ENCODE data around the gene SASH3.
A peak's percentile ranks its signal among the peaks of the same experiment; 100 is the strongest.

SASH3 gene

DNA sequence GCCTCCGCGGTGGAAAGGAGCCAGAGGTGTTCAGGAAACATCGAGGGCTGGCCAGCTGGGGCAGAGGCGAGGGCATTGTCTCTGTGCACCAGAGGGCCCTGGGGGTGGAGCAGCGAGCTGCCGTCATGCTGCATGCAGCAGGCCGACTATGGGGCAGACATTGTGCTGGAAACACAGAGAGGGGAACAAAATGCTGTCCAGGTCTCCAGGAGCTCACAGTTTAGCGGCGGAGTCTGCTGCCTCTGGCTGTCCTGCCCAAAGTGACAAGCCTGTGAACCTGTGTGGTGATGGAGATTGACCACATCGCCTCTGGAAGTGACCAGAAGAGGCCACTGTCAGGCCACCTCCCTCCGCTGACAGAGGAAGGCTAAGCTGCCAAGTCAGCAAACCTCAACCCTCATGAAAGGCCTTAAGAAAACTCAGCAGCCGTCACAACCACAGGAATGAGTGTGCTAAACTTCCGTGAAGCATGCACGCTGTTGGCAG, 20.1 kb upstream of the SASH3 start:
- peak; percentile 51 for DNase-seq (ENCODE audit: low spot score)

DNA sequence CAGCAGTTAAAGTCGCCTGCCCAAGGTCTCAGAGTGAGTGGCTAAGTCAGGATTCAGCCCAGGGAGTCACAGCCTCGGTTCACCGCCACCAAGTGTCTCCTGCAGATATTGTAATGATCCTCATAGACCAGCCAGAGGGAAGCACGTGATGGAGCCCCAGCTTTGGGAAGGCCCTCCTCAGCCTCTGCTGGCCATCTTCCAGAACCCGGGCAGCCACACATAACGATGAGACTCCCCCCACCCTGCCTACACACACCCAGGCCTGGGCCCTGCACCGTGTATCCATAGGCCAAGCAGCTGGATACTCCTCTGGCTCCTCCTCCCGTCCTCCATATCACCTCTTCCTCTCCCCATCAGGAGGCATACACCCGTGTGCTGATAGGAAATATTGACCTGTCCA, 19.6 kb upstream of the SASH3 start:
- DNase-seq (ENCODE audit: low spot score), result no peak

DNA sequence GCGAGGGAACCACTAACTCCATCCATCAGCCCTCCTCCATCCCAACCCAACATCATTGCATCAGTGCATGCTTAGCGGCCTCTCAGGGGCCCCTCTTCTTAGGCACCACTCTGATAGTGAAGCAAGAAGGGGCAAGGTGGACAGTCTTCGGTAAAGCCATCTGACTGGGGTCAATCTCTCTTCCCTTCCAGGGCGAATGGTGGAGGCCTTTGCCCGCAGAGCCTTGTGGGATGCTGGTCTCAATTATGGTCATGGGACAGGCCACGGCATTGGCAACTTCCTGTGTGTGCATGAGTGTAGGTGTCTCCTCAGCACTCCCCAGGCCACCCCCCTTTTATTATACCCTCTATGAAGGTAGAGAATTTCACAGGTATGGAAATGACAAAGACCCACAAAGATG, 18.8 kb upstream of the SASH3 start:
- no peak for DNase-seq (ENCODE audit: low spot score)

DNA sequence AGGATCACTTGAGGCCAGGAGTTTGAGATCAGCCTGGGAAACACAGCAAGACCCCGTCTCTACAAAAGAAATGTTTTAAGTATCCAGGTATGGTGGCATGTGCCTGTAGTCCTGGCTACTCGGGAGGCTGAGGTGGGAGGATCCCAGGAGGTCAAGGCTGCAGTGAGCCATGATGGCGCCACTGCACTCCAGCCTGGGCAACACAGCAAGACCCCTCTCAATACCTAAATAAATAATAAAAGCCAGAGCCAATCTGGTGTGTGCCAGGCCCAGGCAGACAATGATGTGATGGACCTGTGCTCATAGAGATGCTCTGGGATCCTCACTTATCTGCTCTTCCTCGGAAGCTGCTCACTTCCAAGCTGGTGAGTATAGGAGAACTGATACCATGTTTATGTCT, 18.2 kb upstream of the SASH3 start:
- DNase-seq (ENCODE audit: low spot score), result no peak

DNA sequence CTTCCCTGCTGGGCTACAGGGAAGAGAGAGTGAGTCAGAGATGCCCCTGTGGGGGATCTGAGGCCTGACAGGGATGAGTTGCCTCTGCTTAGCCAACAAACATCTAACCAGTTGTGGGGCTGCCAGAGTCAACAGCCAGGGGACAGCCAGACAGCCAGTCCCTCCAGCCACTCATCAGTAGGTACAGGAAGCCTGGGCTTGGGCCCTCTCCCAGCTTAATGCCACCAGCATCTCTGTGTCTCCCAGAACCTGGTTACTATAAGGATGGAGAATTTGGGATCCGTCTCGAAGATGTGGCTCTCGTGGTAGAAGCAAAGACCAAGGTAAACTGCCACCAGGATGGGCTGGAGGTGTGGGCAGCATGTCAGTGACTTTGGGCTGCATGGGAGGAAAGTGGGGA, 17.3 kb upstream of the SASH3 start:
- DNase-seq (ENCODE audit: low spot score), result no peak

DNA sequence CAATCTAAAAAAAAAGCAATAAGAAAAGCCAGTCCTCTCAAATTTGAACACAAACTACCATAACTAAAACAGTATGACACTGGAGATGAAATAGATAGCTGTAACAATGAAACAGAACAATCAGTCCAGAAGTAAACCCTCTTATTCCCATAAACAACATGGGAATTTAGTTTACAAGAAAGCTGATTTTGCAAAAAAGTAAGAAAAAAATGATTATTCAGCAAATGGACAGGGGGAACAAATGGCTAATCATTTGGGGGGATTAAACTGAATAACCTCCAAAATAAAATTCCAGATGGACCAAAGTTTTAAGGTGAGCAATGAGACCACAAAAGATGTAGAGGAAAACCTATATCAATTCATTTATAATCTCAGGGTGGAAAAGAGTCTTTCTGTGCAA, 16.1 kb upstream of the SASH3 start:
- no peak for DNase-seq (ENCODE audit: low spot score)

DNA sequence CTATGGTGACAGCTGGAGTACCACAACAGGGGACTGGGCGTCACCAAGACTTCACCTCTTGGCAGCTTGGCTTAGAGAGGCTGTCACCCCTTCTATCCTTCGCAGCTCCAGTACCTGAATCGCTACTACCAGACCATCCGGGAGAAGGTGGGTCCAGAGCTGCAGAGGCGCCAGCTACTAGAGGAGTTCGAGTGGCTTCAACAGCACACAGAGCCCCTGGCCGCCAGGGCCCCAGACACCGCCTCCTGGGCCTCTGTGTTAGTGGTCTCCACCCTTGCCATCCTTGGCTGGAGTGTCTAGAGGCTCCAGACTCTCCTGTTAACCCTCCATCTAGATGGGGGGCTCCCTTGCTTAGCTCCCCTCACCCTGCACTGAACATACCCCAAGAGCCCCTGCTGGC, 11.6 kb upstream of the SASH3 start:
- no peak for DNase-seq (ENCODE audit: low spot score)

DNA sequence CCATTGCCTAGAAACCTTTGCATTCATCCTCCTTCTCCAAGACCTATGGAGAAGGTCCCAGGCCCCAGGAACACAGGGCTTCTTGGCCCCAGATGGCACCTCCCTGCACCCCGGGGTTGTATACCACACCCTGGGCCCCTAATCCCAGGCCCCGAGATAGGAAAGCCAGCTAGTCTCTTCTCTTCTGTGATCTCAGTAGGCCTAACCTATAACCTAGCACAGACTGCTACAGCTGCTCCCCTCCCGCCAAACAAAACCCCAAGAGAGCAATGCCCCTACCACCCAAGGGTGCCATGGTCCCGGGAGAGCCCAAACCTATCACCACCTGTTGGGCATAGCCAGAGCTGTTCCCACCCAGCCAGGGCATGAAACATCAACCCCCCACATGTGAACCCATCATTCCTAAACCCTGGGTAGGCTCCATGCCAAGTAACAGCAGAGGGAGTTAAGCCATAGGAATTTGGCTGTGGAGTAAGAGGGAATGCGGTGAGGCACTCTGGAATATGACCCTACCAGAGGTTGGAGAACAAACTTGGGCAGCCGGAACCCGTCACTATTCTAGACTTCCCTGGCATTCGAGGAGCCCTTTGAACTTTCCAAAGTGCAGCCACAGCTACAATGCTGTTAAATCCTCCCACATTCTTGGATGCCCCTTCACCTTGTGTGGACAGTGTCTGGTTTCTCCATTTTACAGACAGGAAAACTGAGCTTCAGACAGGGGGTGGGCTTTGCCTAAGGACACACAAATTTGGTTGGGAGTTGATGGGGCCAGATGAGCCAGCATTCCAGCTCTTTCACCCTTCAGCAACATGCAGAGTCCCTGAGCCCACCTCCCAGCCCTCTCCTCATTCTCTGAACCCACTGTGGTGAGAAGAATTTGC, 10.9 kb upstream of the SASH3 start:
- no peak for DNase-seq (ENCODE audit: low spot score)

DNA sequence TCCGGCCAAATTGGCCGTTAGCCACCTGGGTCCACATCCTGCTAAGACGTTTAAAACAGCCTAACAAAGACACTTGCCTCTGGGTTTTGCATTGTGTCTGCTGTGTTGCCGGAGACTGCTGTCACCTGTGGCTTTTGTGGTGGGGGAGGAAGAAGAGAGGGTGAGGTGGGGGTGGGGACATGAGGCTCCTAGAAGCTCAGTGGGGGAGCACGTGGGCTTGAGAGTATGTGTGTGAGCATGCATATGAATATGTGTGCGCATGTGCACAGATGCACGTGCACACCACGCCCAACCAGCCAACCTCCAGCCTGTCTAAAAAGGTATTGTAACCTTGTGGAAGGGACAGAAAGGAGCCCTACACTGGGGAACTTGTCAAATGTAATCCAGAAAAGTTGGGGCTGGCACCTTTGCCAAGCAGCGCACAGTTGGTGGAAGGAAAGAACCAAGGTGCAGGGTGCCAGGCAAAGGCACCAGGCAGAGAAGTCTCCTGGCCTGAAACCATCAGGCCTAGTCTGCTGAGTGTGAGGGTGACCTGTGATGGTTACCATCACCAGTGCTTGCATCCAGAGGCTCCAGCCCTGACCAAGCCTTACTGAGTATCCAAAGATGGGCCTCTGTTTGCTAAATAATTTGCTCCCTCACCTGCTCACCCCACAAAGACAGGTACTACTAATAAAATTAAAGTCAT, 10.1 kb upstream of the SASH3 start:
- no peak for DNase-seq (ENCODE audit: low spot score)

DNA sequence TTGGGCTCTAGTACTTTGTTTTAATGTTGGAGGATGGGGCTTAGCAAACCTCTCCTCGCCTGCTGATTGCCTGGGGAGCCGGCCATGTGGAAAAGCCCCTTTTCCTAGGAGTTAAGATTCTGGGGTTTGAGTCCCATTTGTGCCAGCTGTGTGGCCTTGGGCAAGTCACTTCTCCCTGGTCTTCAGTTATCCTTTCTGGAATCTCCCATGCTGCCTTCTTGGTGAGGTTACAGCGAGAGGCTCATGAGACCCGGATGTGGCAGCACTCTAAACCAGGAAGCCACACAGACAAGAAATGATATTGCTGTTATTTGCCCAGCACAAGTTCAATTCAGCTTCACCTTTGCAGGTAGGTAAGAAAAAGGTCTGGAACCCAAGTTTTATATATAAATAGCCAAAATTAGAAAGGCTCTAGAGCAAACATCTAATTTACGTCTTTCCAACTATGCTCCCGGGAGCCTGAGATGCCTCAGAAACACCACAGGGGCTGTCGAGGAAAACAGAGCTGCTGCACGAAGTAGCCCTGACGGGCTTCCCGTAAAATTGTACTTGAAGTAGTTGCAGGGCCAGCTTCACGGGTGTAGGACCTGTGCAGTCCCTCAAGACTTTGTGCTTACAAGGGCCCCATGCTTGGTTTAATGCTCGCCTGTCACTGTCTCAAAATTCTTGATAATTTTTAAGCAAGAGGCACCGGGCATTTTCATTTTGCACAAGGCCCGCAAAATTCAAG, 8.3 kb upstream of the SASH3 start:
- DNase-seq (ENCODE audit: low spot score), result no peak

DNA sequence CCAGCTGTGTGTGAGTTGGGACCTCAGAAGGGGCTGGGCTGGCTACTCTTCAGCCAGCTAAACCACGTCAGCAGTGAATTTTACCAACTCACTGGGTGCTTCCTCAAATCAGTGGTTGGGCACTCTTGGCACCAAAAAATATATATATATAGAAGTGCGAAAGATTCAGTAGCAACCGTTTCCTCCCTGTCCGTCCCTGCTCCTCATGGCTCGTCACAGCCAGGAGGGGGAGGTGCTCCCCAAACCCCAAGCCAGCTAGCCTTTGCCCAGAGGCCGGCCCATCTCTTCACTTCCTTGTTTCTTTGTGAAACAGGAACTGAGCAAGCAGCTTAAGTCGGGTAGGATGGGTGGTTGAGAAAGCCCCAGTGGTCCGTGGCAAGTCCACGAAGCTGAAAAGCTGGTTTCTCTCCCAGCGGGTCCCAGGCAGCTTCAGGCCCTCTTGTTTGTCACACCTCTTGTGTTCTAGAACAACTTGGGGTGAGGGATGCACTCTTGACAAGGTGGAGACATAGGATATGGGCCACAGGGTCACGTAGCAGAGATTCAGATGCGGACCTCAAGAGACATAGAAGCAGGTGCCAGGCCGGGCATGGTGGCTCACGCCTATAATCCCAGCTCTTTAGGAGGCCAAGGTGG, 6.8 kb upstream of the SASH3 start:
- peak; percentile 18 for DNase-seq (ENCODE audit: low spot score)

DNA sequence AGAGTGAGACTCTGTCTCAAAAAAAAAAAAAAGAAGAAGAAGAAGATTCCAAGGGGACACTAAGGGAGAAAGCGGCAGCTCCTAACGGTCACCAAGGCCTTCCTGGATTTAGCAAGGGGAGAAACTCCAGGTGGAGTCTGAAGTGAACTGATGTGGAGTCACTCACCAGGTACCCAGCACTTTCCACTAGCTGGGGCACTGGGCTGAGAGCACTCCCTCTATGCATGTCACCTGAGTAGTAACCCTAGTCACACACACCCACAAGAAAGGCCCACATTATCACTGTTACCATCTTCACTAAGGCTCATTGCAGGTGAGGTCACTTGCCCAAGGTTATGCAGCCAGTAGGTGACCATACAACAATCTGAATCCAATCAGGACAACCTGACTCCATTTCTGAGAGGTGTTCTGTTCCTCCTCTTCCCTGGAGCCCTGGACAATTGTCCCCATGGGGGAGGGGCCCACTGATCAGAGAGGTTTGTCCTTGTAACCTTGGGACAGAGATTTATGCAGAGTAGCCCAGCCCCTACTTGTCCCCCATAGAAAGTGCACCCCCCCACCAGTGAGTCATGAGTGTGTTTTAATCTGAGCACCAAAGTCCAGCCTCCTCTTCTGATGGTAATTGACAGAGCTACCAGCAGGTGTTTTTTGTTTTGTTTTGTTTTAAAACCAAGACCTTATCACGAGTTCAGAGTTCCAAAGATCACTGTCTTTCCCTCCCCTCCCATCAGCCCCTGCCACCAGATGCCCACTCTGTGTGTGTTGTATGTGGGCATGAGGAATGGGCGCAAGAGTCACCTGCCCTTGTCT, 5.9 kb upstream of the SASH3 start:
- DNase-seq (ENCODE audit: low spot score), result no peak

DNA sequence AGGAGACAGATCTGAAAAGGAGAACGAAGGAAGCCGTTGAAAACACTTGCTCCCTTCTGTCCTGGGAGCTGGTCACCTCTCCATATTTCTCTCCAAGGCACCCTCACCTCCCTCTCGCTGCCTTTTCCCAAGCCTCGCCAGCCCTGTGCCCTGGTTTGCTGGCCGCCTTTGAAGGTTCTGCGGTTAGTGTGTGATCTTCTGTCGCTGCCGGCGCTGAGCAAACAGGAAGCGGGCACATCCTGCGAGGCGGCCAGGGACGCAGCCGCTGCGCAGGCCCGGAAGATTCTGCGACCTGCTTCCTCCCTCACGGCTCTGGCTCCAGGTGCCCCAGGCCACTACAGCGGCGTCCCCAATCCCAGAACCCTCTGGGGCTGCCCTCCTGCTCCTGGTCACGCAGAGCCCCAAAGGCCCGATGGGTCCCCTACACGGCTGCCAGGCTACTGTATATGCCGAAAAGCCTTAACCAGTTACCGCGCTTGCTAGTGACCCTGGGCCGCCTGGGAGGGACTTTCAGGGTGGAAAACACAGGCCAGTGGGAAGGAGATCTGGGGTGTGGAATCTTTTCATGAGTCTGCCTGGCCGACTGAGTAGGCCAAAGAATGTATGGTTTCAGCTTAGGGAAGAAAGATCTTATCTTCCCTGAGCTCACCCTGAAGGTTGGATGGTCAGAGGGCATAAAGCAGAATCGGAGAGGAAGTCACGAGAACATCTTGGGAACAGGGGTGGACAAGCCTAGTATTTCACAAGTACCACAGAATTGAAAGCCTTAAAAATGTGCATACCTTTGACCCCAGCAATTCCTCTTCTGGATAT, 2.3 kb upstream of the SASH3 start:
- DNase-seq (ENCODE audit: low spot score), result peak; percentile 26

DNA sequence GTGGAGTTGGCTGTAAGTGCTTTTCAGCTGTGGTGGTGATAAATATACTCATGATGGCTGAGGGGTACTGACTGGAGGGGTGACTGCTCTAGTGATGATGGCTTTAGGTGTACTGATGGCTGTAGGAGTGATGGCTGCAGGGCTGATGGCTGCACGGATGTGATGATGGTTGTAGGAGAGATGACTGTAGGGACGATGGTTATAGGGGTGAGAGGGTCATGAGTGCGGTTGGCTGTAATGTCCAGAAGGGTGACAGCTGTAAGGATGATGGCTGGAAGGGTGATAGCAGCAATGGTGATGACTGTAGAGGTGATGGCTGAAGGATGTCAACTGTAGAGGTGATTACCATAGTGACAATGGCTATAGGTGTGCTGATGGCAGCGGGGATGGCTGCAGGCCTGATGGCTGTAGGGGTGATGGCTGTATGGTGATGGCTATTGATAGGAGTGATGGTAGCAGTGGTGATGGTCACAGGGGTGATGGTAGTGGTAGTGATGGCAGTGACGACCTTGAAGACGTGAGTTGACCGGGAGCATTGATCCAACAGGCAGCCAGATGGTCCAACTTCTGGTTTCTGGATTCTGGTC, 570 bp upstream of the SASH3 start:
- no peak for DNase-seq (ENCODE audit: low spot score)

DNA sequence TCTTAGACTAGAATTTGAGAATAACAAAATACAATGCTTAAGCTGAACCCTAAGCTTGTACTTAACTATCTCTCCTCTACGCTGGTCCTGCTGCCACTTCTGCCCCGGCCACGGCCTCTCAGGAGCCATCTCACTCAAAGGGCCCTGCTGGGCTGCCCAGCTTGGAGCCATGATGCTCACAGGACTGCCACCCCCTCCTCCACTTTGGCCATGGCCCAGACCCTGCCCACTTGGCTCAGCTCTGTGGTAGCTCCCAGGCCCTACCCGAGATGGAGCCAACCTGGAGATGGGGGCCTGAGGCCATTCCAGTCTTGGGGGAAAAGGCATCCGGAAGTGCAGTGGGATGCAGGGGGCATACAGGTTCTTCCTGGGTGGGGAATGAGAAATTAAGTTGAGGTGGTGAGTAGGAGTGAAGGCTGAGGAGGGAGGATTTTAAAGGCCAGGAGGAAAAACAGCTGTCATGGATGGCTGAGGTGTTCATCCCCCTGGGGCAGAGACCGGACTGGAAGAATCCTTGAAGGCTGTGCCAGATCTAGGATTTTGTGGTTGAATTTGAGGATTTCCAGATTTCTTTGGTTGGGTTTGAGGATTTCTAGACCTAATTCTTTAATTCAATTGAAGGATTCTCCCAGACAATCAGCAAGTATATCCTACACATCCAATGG, 824 bp downstream of the SASH3 start:
- DNase-seq (ENCODE audit: low spot score), result no peak

DNA sequence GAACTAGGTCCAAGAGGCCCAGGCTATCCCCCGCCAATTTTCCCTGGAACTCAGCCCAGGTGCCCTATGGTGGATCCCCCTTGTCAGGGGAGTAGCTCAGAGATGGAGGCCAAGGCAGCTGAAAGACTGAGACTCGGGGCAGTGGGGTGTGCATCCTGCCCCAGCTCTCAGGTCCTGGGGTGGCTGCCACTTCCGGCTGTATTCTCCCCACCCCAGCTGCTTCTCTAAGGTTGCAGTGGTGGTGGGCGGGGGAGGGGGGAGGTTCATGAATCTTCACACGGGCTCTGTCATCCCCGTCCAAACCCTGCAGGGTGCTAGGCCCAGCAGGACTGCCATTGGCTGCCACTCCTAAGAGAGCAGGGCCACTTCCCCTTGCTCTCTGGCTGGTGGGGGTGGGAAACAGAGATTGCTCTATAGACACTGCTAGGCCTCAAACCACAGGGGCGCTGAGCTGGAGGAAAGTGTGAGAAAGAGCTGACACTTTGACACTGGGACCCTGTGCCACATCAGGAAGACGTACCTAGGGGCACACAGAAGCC, 1.5 kb downstream of the SASH3 start:
- no peak for DNase-seq (ENCODE audit: low spot score)

DNA sequence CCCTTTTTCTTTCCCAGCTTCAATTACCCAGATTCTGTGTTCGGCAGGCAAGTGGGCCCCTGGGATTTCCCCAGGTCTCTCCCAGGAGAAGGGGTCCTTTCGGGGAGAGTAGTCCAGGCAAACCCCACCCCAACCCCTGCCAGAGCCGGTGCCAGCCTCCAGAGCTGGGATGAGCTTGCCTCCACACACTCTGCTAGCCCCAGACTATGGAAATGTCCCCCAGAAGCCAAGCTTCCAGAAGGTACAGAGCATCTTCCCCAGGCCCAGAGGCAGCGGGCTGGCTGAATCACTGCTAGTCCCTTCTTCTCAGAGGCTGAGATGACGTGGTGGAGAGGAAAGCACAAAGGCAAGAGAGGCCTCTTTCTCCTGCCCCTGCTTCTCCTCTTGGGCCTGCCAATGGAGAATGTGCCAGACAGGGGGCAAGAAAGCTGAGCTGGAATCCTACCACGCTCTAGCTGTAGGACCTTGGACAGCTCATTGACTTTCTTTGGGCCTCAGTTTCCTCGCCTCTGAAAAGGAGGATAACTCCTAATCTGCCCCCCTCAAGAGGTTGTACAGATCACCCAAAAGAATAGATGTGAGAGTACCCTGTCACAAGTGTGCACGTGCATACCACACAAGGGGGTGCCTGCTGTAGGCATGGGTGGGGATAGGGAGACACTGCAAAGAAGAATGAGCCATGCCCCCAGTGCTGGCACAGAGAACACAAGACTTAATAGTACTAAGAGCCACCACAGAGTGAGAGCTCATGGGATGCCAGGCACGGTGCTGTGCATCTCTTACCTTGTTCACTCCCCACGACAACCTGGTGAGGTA, 2.1 kb downstream of the SASH3 start:
- DNase-seq (ENCODE audit: low spot score), result no peak

DNA sequence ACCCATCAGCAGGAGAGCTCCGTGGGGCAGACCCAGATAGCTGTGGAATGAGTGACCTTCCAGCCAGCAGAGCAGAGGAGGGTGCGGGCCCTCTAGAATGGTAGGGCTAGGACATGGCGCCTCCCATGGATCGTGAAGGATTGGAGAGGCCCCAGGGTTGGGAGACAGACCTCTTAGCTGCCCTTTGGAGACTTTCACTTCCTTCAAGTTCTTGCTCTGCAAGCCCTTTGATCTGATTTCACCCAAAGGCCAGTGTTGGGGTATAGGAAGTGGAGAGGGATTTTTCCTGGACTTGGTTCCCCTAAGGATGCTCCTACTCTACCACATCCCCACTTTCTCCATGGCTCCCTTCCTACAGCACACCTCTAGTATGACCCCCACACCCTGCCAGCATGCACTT, 3.0 kb downstream of the SASH3 start:
- no peak for DNase-seq (ENCODE audit: low spot score)

Data from kidney tubule cell (primary cell).